Stimulated activated CD4-positive, alpha-beta T cell treated with anti-CD3 and anti-CD28 coated beads, TNF-alpha, amount 100 ng/mL, for 48 hours (primary cell): Measurements from ENCODE around the gene ZNF552.

Source experiments
- DNase-seq, 3 donors: peaks; one replicate each; pipeline ENCODE4 v3.0.0-alpha.2; 2020; ENCODE audit warnings: low read depth in 3 of 3

Gene ZNF552

DNA sequence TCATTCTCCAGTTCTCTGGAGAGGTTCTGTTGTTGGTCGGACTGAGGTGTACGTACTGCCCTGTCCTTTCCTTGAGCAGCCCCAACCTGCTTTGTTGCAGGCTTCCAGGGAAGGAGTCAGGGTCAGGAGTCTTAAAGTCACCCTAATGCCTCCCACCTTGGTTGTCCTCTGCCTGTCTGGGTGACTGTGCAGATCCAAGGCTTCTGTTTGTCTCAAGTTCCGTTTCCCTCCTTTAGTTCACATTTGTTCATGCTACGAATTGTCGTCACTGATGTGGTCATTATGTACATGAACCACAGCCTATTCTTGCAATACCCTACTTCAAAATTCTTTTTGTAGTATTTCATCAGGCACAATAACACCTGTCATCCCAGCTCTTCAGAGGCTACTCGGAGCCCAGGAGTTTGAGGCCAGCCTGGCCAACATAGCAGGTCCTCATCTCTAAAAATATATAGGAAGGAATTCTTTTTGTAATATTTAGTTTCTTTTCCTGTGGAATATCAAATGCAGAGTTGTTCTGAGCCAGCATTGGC is 37.9 kb downstream of the ZNF552 start:
- no peak for DNase-seq

DNA sequence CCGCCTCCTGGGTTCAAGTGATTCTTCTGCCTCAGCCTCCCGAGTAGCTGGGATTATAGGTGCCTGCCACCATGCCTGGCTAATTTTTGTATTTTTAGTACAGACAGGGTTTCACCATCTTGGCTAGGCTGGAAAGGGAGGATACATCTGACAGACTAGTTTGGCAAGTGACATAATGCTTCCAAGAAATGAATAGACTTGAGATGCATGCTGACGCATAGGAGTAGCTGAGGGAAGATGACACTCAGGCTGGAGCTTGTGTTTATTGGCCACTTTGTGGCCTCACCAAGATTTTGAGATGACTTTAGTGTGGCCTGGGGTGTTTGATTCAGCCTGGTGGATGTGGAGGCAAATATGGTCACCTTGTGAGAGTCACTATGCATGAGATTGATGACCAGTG is 41.2 kb downstream of the ZNF552 start:
- no peak for DNase-seq

DNA sequence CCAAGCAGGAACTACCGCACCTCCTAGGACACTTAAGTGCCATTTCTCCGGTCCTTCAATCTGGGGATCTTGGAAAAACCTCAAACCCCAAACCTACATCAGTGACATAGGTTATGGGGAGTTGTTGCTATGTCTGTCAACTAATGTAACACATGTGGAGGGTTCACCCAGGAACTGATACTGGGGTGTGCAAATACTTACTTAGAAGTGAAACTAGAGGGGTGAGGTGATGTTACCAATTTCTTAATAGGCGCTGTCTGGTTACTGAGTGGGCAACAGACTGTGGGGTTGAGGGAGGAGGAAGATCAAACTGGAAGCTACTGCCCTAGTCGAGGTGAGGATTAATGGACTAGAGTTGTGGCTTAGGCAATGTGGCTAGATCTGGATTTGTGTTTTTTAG is 43.3 kb downstream of the ZNF552 start:
- no peak for DNase-seq

DNA sequence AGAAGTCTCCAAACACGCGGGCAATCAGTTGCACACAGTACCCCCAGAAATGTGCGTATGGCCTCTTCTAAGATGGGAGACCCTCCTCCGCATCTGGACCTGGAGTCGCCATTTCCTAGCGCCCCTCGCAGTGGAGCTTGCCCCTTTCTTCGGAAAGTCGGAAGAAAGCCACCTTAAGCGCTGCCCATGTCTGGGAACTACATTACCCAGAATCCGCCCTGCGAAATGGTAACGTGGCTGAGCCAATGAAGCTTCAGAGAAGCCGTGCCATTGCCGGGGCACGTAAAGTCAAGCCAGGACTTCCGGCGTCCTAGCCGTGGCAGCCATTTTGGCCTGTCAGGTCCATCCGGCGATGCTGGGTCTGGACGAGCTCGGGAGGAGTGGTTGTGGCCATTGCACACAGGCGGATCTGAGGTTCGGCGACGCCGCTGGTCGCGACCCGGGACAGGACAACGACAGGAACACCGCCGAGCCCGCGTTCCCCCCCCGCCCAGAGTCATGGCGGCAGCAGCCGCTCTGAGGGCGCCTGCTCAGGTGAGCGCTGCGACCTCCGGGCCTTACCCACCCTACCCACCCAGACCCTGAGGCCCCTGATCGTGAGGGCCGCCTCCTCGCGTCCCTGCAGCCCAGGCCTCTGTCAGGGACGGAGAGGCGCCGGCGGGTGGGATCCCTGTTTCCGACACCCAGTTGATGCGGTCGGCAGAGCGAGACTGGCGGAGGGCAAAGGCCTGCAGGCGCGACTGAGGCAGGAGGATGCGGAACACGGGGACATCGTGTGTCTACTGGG is 45.2 kb downstream of the ZNF552 start, which contains the start of gene ZNF586:
Gene ZNF586 (plus strand): TSS at position 332 of the 787 bp plus-strand sequence. CDS start 167 bp downstream, at position 499.
- DNase-seq, result peak; percentile 71 to 80 (median 72)

DNA sequence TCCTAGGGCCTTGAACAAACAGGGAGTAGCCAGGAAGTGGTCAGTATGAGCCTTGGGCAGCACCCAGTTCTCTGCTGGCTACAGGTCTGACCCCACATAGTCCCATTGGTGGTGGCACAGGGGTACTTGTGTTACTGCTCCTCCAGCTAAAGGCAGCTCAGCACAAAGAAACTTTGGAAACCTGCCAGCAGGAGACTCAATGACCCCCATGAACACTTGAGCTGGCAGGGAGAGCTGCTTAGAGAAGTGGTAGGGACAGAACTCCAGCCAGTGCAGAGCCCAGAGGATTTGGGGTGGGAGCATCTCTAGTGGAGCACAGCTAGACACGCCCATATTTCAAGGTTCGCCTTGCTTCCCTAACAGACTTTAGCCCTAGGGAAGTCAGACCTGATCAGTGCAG is 55.6 kb downstream of the ZNF552 start:
- DNase-seq, result no peak

DNA sequence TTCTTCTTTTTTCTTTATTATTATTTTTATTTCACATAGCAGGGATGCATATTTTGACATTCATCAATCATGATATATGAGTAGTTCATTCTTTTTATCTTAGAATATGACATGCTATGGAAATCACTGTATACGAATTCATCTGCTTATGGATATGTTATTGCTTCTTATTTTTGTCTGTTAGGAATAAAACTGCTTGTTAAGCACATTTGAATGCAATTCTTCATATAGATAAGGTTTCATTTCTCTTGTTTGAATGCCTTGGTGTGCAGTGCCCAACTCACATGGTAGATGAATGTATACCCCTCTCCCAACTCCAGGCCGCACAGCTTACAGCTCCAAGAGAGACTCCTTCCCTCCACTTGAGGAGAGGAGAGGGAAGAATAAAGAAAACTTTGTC is 56.8 kb downstream of the ZNF552 start:
- DNase-seq, result no peak
